H9 (cell line): ENCODE results near the gene SLC12A5. TPM values are rescaled to one million over a fixed set of nuclear protein-coding genes. Genes with fewer than 3 reads are reported as not detected.

Experiments
- DNase-seq: peaks from one replicate; pipeline ENCODE4 v3.0.0-alpha.2; 2017
- H2AFZ ChIP-seq: one replicate; pipeline ENCODE4 v1.6.1; 2013; ENCODE audit warnings: mild to moderate bottlenecking, low read length, control low read depth, moderate library complexity
- H2AK5ac ChIP-seq: 2 replicates; pipeline ENCODE4 v1.6.1; 2013; ENCODE audit warnings: low read length, control low read depth, mixed read lengths; ENCODE audit not compliant: insufficient read length
- H2BK120ac ChIP-seq: one replicate; pipeline ENCODE4 v1.6.1; 2013; ENCODE audit warnings: low read depth, mild to moderate bottlenecking, low read length, control low read depth, inconsistent platforms; ENCODE audit not compliant: poor library complexity, severe bottlenecking
- H2BK12ac ChIP-seq: 2 replicates; pipeline ENCODE4 v1.6.1; 2013; ENCODE audit warnings: low read length, control low read depth, mixed read lengths, low read depth; ENCODE audit not compliant: insufficient read length
- H2BK15ac ChIP-seq: 2 replicates; pipeline ENCODE4 v1.6.1; 2013; ENCODE audit warnings: low read depth, low read length, control low read depth
- H2BK20ac ChIP-seq: one replicate; pipeline ENCODE4 v1.6.1; 2013; ENCODE audit warnings: low read depth, mild to moderate bottlenecking, low read length, control low read depth, inconsistent platforms; ENCODE audit not compliant: poor library complexity, severe bottlenecking
- H2BK5ac ChIP-seq: 2 replicates; pipeline ENCODE4 v1.6.1; 2013; ENCODE audit warnings: low read length, control low read depth, mixed read lengths; ENCODE audit not compliant: insufficient read length
- H3K14ac ChIP-seq: 2 replicates; pipeline ENCODE4 v1.6.1; 2013; ENCODE audit warnings: low read length, control low read depth; ENCODE audit not compliant: insufficient read depth
- H3K18ac ChIP-seq: 2 replicates; pipeline ENCODE4 v1.6.1; 2013; ENCODE audit warnings: low read depth, mild to moderate bottlenecking, mixed read lengths, low read length, control low read depth; ENCODE audit not compliant: insufficient read length
- H3K23ac ChIP-seq: 2 replicates; pipeline ENCODE4 v1.6.1; 2013; ENCODE audit warnings: low read length, control low read depth, mixed read lengths, low read depth; ENCODE audit not compliant: insufficient read length
- H3K23me2 ChIP-seq: 2 replicates; pipeline ENCODE4 v1.6.1; 2013; ENCODE audit warnings: low read depth, mild to moderate bottlenecking, mixed read lengths, low read length, control low read depth; ENCODE audit not compliant: insufficient read length, poor library complexity, severe bottlenecking
- H3K27ac ChIP-seq: 2 replicates; pipeline ENCODE4 v1.5.1; 2013; ENCODE audit warnings: low read length, control low read depth, mixed read lengths, low read depth; ENCODE audit not compliant: insufficient read length
- H3K27me3 ChIP-seq: 2 replicates; pipeline ENCODE4 v1.6.1; 2013; ENCODE audit warnings: low read length, control low read depth, inconsistent platforms; ENCODE audit not compliant: insufficient read depth
- H3K4ac ChIP-seq: 2 replicates; pipeline ENCODE4 v1.6.1; 2013; ENCODE audit warnings: low read depth, mild to moderate bottlenecking, control low read depth, inconsistent platforms, low read length, moderate library complexity
- H3K4me1 ChIP-seq: 2 replicates; pipeline ENCODE4 v1.6.1; 2013; ENCODE audit warnings: low read length, control low read depth, inconsistent platforms; ENCODE audit not compliant: insufficient read depth
- H3K4me2 ChIP-seq: 2 replicates; pipeline ENCODE4 v1.6.1; 2013; ENCODE audit warnings: low read length, control low read depth, mixed read lengths; ENCODE audit not compliant: insufficient read length, insufficient read depth
- H3K56ac ChIP-seq: 2 replicates; pipeline ENCODE4 v1.6.1; 2013; ENCODE audit warnings: low read depth, mild to moderate bottlenecking, mixed read lengths, low read length, control low read depth; ENCODE audit not compliant: insufficient read length
- H3K79me1 ChIP-seq: 2 replicates; pipeline ENCODE4 v1.6.1; 2013; ENCODE audit warnings: low read depth, mild to moderate bottlenecking, moderate library complexity, low read length, control low read depth, inconsistent platforms; ENCODE audit not compliant: insufficient read depth, poor library complexity, severe bottlenecking
- H3K79me2 ChIP-seq: 2 replicates; pipeline ENCODE4 v1.6.1; 2013; ENCODE audit warnings: low read length, control low read depth, inconsistent platforms; ENCODE audit not compliant: insufficient read depth
- H3K9ac ChIP-seq: 2 replicates; pipeline ENCODE4 v1.6.1; 2013; ENCODE audit warnings: low read length, control low read depth, mixed read lengths; ENCODE audit not compliant: insufficient read length; ENCODE audit errors: extremely low read depth
- H3K9me3 ChIP-seq: one replicate; pipeline ENCODE4 v1.6.1; 2013; ENCODE audit warnings: low read depth, low read length, inconsistent platforms; ENCODE audit not compliant: control insufficient read depth
- H3T11ph ChIP-seq: one replicate; pipeline ENCODE4 v1.6.1; 2013; ENCODE audit warnings: mild to moderate bottlenecking, low read length, control low read depth, inconsistent platforms
- H4K20me1 ChIP-seq: one replicate; pipeline ENCODE4 v1.6.1; 2013; ENCODE audit not compliant: control insufficient read depth, insufficient read length, insufficient read depth
- H4K5ac ChIP-seq: 2 replicates; pipeline ENCODE4 v1.6.1; 2013; ENCODE audit warnings: low read depth, mild to moderate bottlenecking, mixed read lengths, low read length, control low read depth; ENCODE audit not compliant: insufficient read length
- H4K8ac ChIP-seq: replicated peaks from 2 replicates; pipeline ENCODE4 v1.6.1; 2013; ENCODE audit warnings: low read length, control low read depth, mixed read lengths, low read depth; ENCODE audit not compliant: insufficient read length
- H4K91ac ChIP-seq: 2 replicates; pipeline ENCODE4 v1.6.1; 2013; ENCODE audit warnings: low read depth, mild to moderate bottlenecking, moderate library complexity, mixed read lengths, low read length, control low read depth; ENCODE audit not compliant: insufficient read length
- H3K27ac Mint-ChIP-seq, 3 experiments: 2 replicates in 2 of 3; 3 replicates in 1 of 3; pipeline ENCODE4 v1.8.0; 2020 to 2021; ENCODE audit warnings: mixed read lengths in 3 of 3, mild to moderate bottlenecking in 1 of 3, moderate library complexity in 1 of 3
- H3K27me3 Mint-ChIP-seq: 2 replicates; pipeline ENCODE4 v1.8.0; 2021; ENCODE audit warnings: low read depth, mild to moderate bottlenecking, moderate library complexity, mixed read lengths
- H3K36me3 Mint-ChIP-seq, 3 experiments: 2 replicates in 2 of 3; 3 replicates in 1 of 3; pipeline ENCODE4 v1.8.0; 2020 to 2021; ENCODE audit warnings: low read depth in 3 of 3, mixed read lengths in 3 of 3; ENCODE audit not compliant: insufficient read depth in 1 of 3
- H3K4me1 Mint-ChIP-seq, 2 experiments: 2 replicates each; pipeline ENCODE4 v1.8.0; 2020; ENCODE audit warnings: mixed read lengths in 2 of 2
- H3K4me3 Mint-ChIP-seq, 2 experiments: 2 replicates in 1 of 2; 3 replicates in 1 of 2; pipeline ENCODE4 v1.8.0; 2020 to 2021; ENCODE audit warnings: mild to moderate bottlenecking in 2 of 2, mixed read lengths in 2 of 2, moderate library complexity in 1 of 2
- H3K9me3 Mint-ChIP-seq, 2 experiments: 2 replicates in 1 of 2; 3 replicates in 1 of 2; pipeline ENCODE4 v1.8.0; 2020; ENCODE audit warnings: mild to moderate bottlenecking in 2 of 2, mixed read lengths in 2 of 2, moderate library complexity in 1 of 2
- WGBS: extraction: QIAGEN DNeasy Blood & Tissue Kit; methylation state at CpG from one replicate; pipeline ENCODE4 v1.1.7; 2013; ENCODE audit warnings: missing lambda C conversion rate, low lambda C conversion rate, mixed read lengths; ENCODE audit not compliant: insufficient read length; ENCODE audit errors: extremely low coverage; 5-methylcytosine and 5-hydroxymethylcytosine counted together
- total RNA-seq: library from RNA; stranded (reverse); gene quantifications from 2 replicates; pipeline ENCODE4 v1.2.1, GENCODE V29; 2021
- TF ChIP-seq, protein P1 (sequence below): fragments of 200-600 bp; sonication (generic); conservative IDR thresholded peaks from 3 replicates; pipeline ENCODE4 v1.8.0; 2021; ENCODE audit warnings: antibody characterized with exemption, mild to moderate bottlenecking

SLC12A5 gene
- total RNA-seq, 1 experiment from 2014 or later = 8.7 TPM

DNA sequence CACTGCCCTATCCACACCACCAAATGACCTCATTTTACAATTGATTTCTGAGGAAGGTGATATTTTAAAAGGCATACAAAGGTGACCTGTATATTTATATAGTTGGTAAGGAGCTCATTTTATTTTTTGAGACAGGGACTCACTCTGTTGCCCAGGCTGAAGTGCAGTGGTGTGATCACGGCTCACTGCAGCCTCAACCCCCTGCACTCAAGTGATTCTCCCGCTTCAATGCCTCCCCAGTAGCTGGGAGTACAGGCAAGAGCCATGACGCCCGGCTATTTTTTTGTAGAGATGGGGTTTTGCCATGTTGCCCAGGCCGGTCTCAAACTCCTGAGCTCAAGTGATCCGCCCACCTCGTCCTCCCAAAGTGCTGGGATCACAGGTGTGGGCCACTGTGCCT is 47.8 kb downstream of the SLC12A5 start:
- no peak overlapping the region for H4K8ac ChIP-seq
- H3T11ph ChIP-seq = no peak overlapping the region
- H3K79me2 ChIP-seq = no peaks in the 10 kb centered on the region; the same call in 1 of the 2 replicates
- no peak overlapping the region for H2BK20ac ChIP-seq
- no peak overlapping the region for H3K56ac ChIP-seq
- peaks cover 7 to 31% (median 19%) of the 10 kb centered on the region in 3 experiments for H3K36me3 Mint-ChIP-seq
- TF ChIP-seq, protein P1, sequence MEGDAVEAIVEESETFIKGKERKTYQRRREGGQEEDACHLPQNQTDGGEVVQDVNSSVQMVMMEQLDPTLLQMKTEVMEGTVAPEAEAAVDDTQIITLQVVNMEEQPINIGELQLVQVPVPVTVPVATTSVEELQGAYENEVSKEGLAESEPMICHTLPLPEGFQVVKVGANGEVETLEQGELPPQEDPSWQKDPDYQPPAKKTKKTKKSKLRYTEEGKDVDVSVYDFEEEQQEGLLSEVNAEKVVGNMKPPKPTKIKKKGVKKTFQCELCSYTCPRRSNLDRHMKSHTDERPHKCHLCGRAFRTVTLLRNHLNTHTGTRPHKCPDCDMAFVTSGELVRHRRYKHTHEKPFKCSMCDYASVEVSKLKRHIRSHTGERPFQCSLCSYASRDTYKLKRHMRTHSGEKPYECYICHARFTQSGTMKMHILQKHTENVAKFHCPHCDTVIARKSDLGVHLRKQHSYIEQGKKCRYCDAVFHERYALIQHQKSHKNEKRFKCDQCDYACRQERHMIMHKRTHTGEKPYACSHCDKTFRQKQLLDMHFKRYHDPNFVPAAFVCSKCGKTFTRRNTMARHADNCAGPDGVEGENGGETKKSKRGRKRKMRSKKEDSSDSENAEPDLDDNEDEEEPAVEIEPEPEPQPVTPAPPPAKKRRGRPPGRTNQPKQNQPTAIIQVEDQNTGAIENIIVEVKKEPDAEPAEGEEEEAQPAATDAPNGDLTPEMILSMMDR = no peak
- no peaks in the 10 kb centered on the region for H4K20me1 ChIP-seq
- H2BK5ac ChIP-seq = no peak overlapping the region
- no CpG with 5 or more reads among the region's 7 CpGs for WGBS
- peaks cover 23 to 25% of the 10 kb centered on the region in 2 experiments for H3K4me1 Mint-ChIP-seq
- no peak overlapping the region for H3K18ac ChIP-seq
- no peak overlapping the region for H3K4ac ChIP-seq
- H3K9ac ChIP-seq = no peak overlapping the region
- no peak overlapping the region for H2AK5ac ChIP-seq
- H4K5ac ChIP-seq = no peak overlapping the region
- H3K79me1 ChIP-seq = peaks cover 3% of the 10 kb centered on the region
- H3K27ac Mint-ChIP-seq = peak overlapping the region in 2 of 3 experiments; percentile 27 to 81; a peak in 3 of 7 replicates
- H2BK12ac ChIP-seq = no peak overlapping the region
- peak overlapping the region in 1 of 2 experiments; percentile 64; a peak in 2 of 5 replicates for H3K4me3 Mint-ChIP-seq
- no peaks in the 10 kb centered on the region for H3K27me3 ChIP-seq
- no peak overlapping the region for H2BK120ac ChIP-seq
- no peaks in the 10 kb centered on the region for H3K9me3 Mint-ChIP-seq
- no peak overlapping the region for H3K14ac ChIP-seq
- H3K9me3 ChIP-seq = no peaks in the 10 kb centered on the region
- H3K4me1 ChIP-seq = peaks cover 17% of the 10 kb centered on the region
- no peaks in the 10 kb centered on the region for H3K27me3 Mint-ChIP-seq
- H3K23me2 ChIP-seq = no peaks in the 10 kb centered on the region
- H2AFZ ChIP-seq = no peak overlapping the region
- H2BK15ac ChIP-seq = no peak overlapping the region
- H3K27ac ChIP-seq = no peak overlapping the region
- H3K4me2 ChIP-seq = no peak overlapping the region
- no peak overlapping the region for H3K23ac ChIP-seq
- H4K91ac ChIP-seq = no peak overlapping the region
- no peak for DNase-seq
